Measurements from ENCODE around the gene CATSPERB.

The CATSPERB gene

DNA sequence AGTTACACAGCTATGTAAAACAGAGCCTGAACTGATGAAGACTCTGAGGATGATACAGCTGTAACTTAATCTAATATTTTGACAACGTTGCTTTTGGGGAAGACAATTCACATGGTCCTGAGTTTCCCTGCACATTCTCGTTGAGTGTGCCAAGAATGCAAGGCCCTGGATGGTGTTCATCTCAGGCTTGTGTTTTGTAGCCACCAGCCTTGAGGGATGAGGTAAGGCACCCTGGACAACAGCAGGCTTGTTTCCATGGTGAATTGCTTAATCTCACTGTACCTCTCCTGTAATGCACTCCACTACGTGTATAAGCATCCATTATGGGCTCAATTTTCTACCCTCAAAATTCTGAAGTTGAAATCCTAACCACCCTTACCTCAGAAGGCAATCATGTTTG, 2.1 kb downstream of the CATSPERB start:
- H3K27ac ChIP-seq (ENCODE audit: extremely low read depth, low read depth, low read length) = no peak overlapping the region
- no peaks in the 10 kb centered on the region for H3K4me1 ChIP-seq (ENCODE audit: control insufficient read depth, insufficient read depth, low read length)
- TF ChIP-seq ZNF174 (tag by site-specific recombination; IDR thresholded peaks at IDR 0.05) = no peak
- no peak for TF ChIP-seq ZNF76 (tag by site-specific recombination; IDR thresholded peaks at IDR 0.05; ENCODE audit: borderline replicate concordance, low read depth)
- TF ChIP-seq SALL2 (tag by site-specific recombination; IDR thresholded peaks at IDR 0.05; ENCODE audit: borderline replicate concordance) = no peak
- TF ChIP-seq ZBTB7A (tag by site-specific recombination; IDR thresholded peaks at IDR 0.05; ENCODE audit: low read depth) = no peak
- no peak for TF ChIP-seq ZNF654 (tag by site-specific recombination; IDR thresholded peaks at IDR 0.05; ENCODE audit: low read depth)
- no peak for TF ChIP-seq ZNF521 (tag by site-specific recombination; IDR thresholded peaks at IDR 0.05)
- TF ChIP-seq ZNF350 (tag by site-specific recombination; IDR thresholded peaks at IDR 0.05) = no peak
- no peak for TF ChIP-seq YY1 (tag by site-specific recombination; IDR thresholded peaks at IDR 0.05)
- no peak for TF ChIP-seq ZBTB48 (tag by site-specific recombination; IDR thresholded peaks at IDR 0.05)
- no peak for TF ChIP-seq GFI1B (tag by site-specific recombination; IDR thresholded peaks at IDR 0.05)
- no peak for TF ChIP-seq ZNF776 (tag by site-specific recombination; IDR thresholded peaks at IDR 0.05; ENCODE audit: borderline replicate concordance)
- no peak for TF ChIP-seq ZNF785 (tag by site-specific recombination; IDR thresholded peaks at IDR 0.05)
- no peaks in the 10 kb centered on the region for H3K36me3 ChIP-seq (ENCODE audit: control insufficient read depth in 2 of 2, insufficient read depth in 1 of 2, low read length in 2 of 2)
- H3K4me3 ChIP-seq (ENCODE audit: low read depth, low read length) = no peak overlapping the region
- H3K9me3 ChIP-seq (ENCODE audit: control insufficient read depth, insufficient read depth, low read depth, low read length) = no peaks in the 10 kb centered on the region
- ChIA-PET CTCF (no interaction called here), POLR2A (no interaction called here)

DNA sequence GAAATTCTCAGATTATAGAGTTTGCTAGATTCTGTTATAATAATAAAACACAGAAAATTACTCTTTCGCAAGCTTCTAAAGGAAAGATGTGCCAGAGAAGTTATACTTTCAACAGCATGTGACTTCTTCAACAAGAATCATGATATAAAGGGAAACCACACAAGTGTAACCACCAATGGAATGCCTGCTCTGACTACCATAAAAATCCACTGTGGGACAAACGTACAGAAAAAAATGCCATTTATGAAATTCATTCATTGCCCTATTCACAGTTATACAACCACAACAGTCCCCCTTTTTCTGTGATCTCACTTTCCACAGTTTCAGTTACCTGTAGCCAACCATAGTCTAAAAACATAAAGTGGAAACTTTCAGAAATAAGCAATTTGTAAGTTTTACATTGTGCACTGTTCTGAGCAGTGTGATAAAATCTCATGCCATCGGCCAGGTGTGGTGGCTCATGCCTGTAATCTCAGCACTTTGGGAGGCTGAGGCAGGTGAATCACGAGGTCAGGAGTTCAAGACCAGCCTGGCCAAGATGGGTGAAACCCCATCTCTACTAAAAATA, 3.2 kb downstream of the CATSPERB start:
- ChIA-PET POLR2A (no interaction called here), CTCF (no interaction called here)
- no peak overlapping the region for H3K27ac ChIP-seq (ENCODE audit: extremely low read depth, low read depth, low read length)

More for the DNA sequence above, 3.2 kb downstream of the CATSPERB start:
- H3K36me3 ChIP-seq (ENCODE audit: control insufficient read depth in 2 of 2, insufficient read depth in 1 of 2, low read length in 2 of 2) = no peaks in the 10 kb centered on the region
- no peak for TF ChIP-seq YY2 (tag by site-specific recombination; IDR thresholded peaks at IDR 0.05)
- TF ChIP-seq ZNF677 (tag by site-specific recombination; IDR thresholded peaks at IDR 0.05) = no peak
- TF ChIP-seq ZNF350 (tag by site-specific recombination; IDR thresholded peaks at IDR 0.05) = no peak
- TF ChIP-seq ZNF701 (tag by site-specific recombination; IDR thresholded peaks at IDR 0.05) = no peak
- TF ChIP-seq ZNF792 (tag by site-specific recombination; IDR thresholded peaks at IDR 0.05) = no peak
- TF ChIP-seq ZNF175 (tag by site-specific recombination; IDR thresholded peaks at IDR 0.05) = no peak
- no peak for TF ChIP-seq ZNF157 (tag by site-specific recombination; IDR thresholded peaks at IDR 0.05)
- TF ChIP-seq ZNF223 (tag by site-specific recombination; IDR thresholded peaks at IDR 0.05) = no peak
- no peak for TF ChIP-seq BCL11B (tag by site-specific recombination; IDR thresholded peaks at IDR 0.05; ENCODE audit: low read depth)
- TF ChIP-seq ZNF530 (tag by site-specific recombination; IDR thresholded peaks at IDR 0.05; ENCODE audit: low read depth) = no peak
- no peak for TF ChIP-seq ZNF174 (tag by site-specific recombination; IDR thresholded peaks at IDR 0.05)
- TF ChIP-seq, protein P1, sequence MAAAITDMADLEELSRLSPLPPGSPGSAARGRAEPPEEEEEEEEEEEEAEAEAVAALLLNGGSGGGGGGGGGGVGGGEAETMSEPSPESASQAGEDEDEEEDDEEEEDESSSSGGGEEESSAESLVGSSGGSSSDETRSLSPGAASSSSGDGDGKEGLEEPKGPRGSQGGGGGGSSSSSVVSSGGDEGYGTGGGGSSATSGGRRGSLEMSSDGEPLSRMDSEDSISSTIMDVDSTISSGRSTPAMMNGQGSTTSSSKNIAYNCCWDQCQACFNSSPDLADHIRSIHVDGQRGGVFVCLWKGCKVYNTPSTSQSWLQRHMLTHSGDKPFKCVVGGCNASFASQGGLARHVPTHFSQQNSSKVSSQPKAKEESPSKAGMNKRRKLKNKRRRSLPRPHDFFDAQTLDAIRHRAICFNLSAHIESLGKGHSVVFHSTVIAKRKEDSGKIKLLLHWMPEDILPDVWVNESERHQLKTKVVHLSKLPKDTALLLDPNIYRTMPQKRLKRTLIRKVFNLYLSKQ (tag by site-specific recombination; IDR thresholded peaks at IDR 0.05; ENCODE audit: borderline replicate concordance) = no peak
- TF ChIP-seq ZNF19 (tag by site-specific recombination; IDR thresholded peaks at IDR 0.05; ENCODE audit: low read depth) = no peak
- TF ChIP-seq ZSCAN16 (tag by site-specific recombination; IDR thresholded peaks at IDR 0.05) = no peak
- TF ChIP-seq, protein P2, sequence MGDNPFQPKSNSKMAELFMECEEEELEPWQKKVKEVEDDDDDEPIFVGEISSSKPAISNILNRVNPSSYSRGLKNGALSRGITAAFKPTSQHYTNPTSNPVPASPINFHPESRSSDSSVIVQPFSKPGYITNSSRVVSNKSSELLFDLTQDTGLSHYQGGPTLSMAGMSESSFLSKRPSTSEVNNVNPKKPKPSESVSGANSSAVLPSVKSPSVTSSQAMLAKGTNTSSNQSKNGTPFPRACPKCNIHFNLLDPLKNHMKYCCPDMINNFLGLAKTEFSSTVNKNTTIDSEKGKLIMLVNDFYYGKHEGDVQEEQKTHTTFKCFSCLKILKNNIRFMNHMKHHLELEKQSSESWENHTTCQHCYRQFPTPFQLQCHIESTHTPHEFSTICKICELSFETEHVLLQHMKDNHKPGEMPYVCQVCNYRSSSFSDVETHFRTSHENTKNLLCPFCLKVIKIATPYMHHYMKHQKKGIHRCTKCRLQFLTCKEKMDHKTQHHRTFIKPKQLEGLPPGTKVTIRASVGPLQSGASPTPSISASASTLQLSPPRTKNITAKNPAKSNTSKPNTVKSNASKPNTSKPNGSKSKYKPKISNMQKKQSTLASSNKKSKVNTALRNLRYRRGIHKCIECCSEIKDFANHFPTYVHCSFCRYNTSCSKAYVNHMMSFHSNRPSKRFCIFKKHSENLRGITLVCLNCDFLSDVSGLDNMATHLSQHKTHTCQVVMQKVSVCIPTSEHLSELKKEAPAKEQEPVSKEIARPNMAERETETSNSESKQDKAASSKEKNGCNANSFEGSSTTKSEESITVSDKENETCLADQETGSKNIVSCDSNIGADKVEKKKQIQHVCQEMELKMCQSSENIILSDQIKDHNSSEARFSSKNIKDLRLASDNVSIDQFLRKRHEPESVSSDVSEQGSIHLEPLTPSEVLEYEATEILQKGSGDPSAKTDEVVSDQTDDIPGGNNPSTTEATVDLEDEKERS (tag by site-specific recombination; IDR thresholded peaks at IDR 0.05) = no peak
- TF ChIP-seq KLF10 (tag by site-specific recombination; IDR thresholded peaks at IDR 0.05) = no peak
- no peaks in the 10 kb centered on the region for H3K4me1 ChIP-seq (ENCODE audit: control insufficient read depth, insufficient read depth, low read length)
- H3K4me3 ChIP-seq (ENCODE audit: low read depth, low read length) = no peak overlapping the region
- H3K9me3 ChIP-seq (ENCODE audit: control insufficient read depth, insufficient read depth, low read depth, low read length) = no peaks in the 10 kb centered on the region

Measured in HEK293 (cell line).